ENCODE results near the gene PROK2.
A peak's percentile ranks its signal among the peaks of the same experiment; 100 is the strongest.

PROK2 gene, protein sequence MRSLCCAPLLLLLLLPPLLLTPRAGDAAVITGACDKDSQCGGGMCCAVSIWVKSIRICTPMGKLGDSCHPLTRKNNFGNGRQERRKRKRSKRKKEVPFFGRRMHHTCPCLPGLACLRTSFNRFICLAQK

DNA sequence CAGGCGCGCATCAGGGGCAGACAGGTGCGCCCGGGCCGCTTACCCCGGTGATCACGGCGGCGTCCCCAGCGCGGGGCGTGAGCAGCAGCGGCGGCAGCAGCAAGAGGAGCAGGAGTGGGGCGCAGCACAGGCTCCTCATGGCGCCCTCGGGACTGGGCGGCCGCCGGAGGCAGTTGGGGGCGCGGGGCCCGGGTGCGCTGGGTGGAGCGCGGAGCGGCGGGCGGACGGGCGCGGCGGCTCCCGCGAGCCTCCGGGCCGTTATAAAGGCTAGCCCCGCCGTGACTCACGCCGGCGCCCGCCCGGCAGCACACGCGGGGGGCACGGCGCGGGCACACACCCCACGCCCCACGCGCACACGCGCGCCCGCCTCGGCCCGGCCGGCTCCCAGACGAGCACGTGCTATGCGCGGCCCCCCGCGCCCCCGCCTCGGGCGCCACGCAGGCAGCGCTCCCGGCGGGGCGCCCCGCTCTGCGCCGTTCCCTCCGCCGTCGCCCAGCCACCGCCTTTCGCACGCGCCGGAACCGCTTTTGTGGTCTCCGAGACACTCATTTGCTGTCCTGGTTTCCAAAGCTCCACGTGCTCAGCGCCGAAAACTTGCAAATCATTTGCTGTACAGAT lies at the start of gene PROK2:
TSS of gene PROK2 (minus strand) at position 235 of the 618 bp plus-strand sequence. CDS start at position 139, 96 bp downstream.
- DNase-seq, result peak; percentile 35

DNA sequence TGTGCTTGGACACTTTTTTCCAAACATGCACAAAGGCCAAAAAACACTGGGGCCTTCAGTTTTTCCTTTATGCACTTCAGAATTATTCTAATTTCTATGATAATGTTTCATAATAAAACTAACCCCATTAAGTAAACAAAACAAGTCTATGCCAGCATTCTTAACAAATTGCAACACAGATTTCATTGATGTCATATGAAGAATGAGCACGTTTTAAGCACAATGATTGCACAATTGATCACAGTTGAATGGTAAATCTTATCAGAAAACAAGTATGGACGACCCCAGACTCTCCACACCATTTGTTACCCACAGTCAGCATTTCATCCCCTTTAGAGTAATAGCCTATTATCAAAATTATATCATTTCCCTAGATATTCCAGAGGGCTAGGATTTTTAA lies 46.7 kb upstream of the PROK2 start:
- DNase-seq, result no peak

DNA sequence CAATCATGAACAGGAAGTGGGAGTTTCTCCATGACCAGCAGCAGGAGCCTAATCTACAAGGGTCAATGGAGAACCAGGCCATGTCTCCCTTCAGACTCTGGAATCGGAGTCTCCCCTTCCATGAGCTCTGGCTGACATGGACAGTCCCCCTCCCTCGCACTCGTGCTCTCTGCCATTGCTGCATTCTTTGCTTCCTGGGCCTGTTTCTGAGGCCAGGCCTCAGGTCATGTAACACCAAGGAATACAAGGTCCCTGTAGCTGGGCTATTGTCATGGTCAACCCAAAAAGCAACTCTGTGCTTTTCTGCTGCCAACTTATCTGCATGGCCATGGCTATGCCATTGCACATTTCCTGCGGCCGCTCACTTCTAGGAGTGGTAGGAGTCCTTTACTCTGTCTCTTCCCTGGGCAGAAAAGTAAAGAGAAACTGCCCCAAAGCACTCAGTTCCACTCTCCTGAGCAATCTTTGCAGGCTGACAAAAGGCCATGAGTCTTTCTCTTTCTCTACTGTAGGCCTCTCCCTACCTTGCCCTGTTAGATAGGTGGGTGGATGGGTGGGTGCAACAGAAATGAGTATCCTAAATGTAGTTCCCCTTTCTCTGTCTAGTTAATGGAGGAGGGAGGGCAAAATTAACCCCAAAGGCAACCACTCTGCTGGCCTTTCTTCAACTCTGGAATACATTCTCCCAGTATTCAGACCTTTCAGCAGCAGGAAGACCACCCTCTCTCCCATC lies 40.8 kb upstream of the PROK2 start:
- no peak for DNase-seq

DNA sequence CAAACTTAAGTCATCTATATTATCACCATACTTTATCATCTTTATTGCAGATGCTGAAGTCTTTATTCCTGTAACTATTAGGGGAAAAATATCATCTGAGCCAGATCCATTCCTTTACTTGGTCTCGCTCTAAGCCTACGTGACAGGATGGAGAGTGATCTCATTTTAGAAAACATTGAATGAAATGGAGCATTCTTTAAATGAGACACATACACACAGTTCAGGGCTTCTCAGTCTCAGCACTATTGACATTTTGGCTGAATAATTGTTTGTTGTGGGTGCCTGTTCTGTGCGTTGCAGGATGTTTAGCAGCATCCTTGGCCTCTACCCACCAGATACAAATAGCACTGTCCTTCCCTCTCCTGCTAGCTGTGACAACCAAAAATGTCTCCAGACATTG lies 36.2 kb upstream of the PROK2 start:
- no peak for DNase-seq

DNA sequence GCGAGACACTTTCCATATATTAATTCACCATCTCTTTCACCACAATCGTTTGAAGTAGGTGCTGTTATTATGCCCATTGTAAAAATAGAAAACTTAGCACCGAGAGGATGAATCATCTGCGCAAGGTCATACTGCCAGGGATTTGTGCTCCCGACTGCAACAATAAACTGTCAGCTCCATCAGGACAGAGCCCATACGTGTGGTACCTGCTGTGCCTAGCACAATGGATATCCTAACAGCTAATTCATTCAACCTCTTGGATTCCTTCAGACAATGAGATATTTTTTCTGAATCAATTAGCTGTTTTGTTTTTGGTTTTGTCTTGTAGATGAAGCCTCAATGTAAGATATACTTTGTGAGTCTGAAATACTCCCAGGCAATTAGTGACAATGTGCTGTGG lies 32.3 kb upstream of the PROK2 start:
- DNase-seq, result no peak

DNA sequence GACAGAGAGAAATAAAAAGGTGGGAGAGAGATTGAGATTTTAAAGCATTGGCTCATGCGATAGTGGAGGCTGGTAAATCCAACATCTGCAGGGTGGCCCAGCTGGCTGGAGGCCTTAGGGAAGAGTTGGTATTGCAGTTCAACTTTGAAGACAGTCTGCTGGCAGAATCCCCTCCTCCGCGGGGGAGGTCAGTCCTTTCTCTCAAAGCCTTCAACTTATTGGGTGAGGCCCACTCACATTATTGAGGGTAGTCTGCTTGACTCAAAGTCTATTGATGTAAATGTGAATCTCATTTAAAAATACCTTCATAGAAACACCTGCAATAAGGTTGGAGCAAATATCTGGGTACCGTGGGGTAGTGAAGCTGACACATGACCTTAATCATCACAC lies 31.8 kb upstream of the PROK2 start:
- no peak for DNase-seq

DNA sequence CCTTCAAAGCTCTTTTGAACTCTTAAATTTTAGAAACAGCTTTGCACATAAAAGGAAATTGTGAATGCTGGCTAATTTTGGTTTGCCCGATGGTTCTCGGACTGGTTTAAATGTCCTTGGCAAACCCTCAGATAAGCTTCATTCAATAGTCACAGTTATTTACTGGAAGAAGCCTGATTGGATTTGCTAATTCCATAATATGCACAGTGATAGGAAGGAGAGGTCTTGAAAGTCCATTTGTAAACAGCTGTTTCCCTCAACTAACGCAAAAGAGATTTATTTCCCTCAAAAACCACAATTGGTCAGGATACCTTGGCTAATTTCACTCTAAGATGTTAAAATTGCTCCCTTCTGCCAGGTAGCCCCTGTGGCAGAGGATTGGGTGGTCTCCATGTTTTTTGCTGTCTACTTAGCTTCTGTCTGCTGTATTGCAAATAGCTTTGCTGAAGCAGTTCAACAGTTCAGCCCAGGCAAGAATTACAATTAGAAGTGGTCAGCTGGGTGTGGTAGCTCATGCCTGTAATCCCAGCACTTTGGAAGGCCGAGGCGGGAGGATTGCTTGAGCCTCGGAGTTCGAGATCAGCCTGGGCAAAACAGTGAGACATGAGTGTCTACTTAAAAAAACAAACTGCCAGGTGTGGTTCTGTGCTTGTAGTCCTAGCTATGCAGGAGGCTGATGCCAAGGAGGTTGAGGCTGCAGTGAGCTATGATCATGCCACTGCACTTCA lies 30.6 kb upstream of the PROK2 start:
- no peak for DNase-seq

DNA sequence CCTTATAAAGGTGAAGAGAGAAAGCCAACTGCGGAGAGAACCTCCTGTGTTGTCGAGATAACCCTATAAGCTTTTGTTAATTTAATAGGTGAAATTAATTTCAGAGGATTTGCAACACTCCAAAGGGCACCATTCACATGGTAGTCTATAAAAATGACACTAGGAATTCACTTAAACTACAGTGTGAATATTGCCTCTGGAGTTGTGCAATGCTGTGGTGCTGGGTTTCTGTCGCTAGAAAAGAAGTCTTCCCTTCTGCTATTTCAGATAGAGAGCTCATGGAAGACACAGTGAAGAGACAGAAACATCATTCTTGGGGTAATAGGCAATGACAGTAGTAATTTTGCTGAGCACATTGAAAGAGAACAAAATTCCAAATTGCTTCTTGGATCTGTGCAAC lies 28.8 kb upstream of the PROK2 start:
- no peak for DNase-seq

DNA sequence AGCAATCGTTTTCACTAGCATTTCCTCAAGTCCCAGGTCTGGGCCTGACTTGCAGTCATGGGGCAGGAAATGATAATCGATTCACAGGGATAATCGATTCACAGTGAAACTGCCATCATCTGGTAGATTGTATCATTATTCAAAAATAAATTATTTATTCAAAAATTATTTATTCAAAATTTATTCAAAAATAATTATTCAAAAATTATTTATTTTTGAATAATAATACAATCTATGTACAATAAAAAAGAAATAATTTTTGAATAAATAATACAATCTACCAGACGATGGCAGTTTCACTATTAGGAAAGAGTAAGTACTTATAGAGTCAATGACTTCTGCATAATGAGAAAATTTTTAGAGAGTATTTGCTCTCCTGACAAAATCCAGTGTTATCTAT lies 28.1 kb upstream of the PROK2 start:
- no peak for DNase-seq

DNA sequence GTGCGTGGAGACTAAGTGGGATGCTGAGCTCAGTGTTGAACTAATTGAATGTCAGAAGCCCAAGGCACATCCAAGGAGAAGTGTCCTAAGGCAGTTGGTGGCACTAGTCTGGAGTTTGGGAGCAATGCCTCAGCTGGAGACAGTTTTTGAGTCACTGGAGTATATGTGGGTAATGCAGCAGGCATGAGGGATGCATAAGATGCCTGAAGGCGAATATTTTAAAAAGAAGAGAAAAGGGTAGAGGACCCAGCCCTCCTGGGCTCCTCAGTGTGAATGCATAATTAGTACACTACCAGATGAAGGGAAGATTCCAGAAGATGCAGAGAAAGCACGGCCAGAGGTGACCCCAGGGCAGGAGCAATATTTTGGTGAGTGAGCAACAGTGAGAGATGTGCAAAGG lies 25.1 kb upstream of the PROK2 start:
- no peak for DNase-seq

DNA sequence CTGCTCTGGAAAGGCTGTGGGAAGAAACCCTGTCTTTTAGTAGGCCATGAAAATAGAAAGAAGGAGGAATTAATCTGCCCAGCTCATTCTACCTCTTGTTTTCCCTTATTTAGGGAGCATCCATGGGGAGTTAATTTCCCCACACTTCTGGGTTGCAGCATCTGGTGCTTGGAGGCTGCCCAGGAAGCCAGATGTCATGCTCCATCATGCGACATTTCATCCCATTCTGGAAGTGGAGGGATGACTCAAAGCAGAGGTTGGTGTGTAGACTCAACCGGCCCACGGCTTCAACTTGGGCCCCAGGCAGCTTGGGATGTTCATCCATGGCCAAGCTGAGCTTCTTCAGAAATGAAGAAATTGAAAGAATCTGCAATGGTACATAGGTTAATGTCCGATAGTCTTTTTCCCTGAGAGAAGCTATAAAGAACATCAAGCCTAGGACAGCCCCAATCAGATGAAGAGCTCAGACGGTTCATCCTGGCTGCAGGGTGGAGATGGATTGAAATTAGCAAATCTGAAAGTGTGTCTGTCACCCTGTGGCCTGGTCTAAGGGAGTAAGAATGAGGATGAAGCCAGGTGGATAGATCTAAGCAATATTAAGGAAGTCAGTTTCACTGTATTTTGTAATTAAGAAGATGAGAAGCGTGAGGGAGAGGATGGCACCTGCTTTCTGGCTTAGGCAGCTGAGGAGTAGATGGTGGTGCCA lies 24.5 kb upstream of the PROK2 start:
- DNase-seq, result no peak

DNA sequence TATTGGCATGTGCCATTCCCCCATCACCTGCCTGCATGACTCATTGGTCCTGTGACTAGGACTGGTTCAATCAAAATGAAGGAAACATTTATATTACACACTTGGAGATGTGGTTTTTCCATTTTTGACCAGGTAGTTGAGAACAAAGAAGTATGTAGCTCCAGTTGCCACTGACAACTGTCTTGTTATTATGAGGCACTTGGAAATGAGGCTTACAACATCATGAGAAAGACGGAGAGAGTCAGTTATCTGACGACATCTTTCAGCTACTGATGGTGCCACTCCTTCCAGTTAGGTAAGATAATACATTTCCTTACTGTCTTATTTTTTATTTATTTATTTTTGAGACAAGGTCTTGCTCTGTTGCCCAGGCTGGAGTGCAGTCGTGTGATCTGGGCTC lies 21.8 kb upstream of the PROK2 start:
- DNase-seq, result no peak

DNA sequence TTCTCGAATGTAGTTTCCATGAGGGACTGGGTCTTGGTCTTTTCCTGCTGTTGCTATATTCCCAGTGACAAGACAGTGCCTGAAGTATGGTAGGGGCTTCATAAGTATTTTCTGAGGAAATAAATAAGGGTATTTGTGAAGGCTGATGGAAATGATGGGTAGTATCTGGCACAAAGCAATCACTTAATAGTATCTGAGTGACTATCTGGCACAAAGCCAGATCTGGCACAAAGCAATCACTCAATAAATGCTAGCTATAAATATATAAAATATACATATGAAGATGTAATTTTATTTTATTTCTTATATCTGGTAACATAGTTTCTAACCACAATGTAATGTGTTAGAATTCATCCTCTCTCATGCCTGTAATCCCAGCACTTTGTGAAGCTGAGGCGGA lies 20.7 kb upstream of the PROK2 start:
- DNase-seq, result no peak

DNA sequence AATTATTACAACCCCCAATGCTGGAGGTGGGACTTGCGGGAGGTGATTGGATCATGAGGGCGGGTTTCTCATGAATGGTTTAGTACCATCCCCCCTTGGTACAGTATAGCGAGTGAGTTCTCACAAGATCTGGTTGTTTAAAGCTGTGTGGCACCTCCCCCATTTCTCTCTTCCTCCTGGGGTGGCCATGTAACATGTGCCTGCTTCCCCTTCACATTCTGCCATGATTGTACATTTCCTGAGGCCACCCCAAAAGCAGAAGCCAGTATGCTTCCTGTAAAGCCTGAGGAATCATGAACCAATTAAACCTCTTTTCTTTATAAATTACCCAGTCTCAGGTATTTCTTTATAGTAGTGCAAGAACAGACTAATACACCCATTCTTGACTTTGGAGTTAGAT lies 20.3 kb upstream of the PROK2 start:
- no peak for DNase-seq

DNA sequence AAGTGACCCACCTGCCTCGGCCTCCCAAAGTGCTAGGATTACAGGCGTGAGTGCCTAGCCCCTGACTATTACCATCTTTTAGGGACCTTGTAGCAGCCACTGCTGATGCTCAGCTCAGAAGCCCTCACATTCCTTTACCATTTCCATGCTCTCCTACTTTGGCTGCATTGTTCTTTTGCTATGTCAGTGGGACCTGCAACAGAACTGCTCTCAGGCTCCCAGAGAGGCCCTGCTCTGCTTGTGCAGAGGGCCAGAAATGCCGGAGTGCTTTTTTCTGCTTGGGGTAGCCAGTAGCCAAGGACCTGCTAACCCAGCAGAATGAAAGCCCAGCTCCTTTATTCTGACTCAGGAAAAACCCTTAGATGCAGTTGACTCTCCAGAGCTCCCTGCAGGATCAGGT lies 18.3 kb upstream of the PROK2 start:
- DNase-seq, result no peak

DNA sequence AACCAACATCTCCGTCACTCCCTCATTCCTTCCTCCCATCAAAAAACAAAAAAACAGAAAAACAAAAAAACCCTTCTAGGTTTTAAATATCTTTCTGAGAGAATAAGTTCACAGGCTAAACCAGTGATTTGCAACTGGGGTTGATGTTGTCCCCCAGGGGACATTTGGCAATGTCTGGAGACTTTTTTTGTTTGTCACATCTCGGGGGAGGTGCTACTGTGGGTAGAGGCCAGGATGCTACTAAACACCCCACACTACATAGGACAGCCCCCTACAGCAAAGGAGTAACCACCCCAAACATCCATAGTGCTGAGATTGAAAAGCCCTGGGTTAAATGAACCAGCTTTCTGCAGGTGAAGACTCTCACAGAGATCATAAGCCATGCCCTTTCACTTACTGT lies 17.0 kb upstream of the PROK2 start:
- DNase-seq, result no peak

DNA sequence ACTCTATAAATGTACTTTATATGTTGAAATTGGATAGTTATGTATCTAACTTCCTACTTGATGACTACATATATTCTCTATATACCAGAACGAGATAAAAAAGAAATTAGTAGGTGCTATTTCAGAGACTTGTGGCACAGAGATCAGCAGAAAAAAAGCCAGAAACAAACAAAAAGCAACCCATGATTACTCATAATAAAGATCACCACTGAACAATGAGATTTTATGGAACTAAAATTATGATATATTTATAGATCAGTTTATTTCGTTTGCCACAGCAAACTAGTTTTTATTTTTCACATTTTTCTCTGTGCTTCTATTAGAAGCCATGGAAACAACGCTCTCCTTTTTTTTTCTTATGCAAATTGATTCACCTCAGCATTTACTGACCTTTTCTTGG lies 15.1 kb upstream of the PROK2 start:
- DNase-seq, result no peak

DNA sequence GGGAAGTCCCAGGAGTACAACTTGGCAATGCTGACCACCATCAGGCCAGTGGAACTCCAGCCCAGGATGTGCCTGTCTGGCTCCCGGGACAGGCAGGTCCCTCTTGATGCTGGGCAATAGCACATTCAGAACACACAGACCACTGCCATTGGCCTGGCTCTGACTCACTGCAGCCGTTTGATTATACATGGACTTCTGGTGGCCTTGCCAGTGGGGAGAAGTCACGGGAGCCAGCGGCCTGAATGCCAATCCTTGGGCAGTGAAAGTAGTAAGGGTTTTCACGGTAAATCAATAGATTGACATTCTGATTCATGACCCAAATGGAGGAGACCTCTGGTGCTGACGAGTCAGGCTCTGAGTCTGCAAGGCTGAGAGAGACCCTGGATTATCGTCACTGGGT lies 12.5 kb upstream of the PROK2 start:
- no peak for DNase-seq

DNA sequence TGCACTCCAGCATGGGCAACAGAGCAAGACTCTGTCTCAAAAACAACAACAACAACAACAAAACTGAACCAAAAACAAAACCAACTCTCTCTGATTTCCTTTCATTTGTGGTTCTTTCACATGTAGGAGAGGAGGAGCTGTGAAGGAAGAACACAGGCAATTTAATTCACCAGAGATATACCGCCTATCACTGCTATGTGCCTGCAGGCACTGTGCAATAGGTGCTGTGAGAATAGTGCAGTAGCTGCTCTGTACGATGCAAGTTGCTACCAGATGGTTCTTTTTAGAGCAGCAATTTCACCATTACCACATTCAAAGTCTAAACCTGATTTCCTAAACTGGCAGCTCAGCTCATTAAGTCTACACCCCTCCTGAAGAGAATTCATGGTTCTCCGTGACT lies 11.3 kb upstream of the PROK2 start:
- no peak for DNase-seq

DNA sequence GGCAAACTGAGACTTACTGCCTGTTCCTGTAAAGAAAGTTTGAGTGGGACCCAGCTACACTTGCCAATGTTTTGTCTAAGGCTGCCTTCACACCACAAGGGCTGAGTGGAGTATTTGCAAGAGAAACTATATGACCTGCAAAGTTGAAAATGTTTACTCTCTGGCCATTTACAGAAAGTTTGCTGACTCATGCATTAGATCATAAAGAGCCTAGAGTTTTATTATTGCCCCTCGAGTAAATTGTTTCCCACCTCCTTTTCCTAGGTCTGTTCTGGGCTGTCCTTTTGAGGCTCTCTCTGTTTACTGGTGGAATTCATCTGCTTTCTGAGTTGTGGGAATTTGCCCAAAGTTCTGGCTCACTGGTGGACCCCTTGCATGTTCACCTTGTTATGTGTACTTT lies 6.7 kb upstream of the PROK2 start:
- DNase-seq, result no peak

DNA sequence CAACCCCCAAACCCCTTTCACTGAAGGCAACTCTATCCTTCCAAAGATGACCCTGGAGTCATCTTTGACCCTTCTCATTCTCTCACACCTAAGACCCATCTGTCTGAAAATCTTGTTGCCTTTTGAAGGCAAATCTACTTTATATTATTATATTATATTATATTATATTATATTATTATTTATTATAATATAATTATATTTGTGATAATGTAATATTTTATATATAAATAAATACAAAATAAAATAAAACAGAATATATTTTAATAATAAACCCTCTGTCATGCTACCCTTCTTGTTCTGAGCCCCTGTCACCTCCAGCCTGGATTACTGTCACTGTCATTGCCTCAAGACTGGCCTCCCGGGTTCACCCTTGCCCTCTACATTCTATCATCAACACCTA lies 5.0 kb upstream of the PROK2 start:
- no peak for DNase-seq

DNA sequence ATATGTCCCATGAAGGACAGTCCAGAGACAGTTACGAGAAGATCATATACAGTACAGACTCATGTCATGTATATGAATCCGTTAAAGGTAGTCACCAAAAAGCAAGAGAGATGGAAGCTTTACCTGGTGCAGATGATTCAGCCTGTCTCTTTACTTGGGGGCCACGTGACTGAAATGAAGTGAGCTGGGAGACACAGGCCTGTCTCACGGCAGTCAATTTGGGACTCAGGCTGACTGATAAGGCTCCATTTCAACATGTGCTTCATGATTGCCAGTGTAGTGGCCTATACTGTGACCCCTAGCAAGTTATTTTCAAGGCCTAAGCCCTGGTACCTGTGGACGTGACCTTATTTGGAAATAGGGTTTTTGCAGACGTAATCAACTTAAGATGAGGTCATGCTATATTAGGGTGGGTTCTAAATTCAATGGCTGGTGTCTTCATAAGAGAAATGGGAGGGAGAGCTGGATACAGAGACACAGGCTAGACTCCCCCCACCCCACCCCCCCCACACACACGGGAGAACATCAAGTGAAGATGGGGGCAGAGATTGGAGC lies 3.0 kb upstream of the PROK2 start:
- no peak for DNase-seq

DNA sequence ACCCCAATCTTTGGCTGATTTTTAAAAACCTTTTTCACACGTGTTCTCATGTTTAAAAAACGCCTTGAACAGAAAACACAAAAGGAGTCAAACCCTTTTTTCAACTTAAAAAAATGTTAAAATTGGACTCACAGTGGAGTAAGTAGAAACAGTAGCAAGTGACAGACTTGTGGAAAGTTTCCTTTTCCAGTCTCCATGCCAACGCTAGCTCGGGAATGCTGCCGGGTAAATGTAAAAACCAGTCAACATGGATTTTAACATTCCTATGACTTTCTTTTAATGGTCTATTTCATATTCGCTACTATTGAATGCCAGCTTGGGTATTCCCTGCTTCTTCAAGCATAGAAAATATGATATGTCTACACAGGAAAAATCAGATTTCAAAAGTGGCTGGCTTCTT lies 1.6 kb upstream of the PROK2 start:
- DNase-seq, result no peak

Data from stimulated activated CD4-positive, alpha-beta T cell treated with anti-CD3 and anti-CD28 coated beads, Interleukin-1b, Interleukin-23, amount 100 ng/mL, for 48 hours (primary cell).